ENCODE data around the gene ACVR1.
A peak's percentile ranks its signal among the peaks of the same experiment; 100 is the strongest.
"Not testable (repeated sequence)": the region's sequence is repeated elsewhere in the genome, so short reads cannot be mapped to it uniquely, and the experiment has no call there.

Gene ACVR1

DNA sequence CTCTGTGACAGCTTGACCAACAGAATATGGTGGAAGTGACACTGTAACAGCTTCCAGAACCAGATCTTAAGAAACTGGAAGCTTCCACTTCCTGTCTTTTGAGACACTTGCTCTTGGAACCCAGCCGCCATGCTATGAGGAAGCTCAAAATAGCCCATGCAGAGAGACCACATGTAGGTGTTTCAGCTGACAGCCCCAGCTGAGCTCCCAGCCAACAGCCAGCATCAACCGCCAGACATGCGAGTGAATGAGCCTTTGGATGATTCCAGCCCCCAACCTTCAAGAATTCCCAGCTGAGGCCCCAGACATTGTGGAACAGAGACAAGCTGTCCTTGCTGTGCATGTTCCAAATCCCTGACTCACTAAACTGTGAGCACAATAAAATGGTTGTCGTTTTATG is 27.9 kb downstream of the ACVR1 start:
- no peak for DNase-seq

DNA sequence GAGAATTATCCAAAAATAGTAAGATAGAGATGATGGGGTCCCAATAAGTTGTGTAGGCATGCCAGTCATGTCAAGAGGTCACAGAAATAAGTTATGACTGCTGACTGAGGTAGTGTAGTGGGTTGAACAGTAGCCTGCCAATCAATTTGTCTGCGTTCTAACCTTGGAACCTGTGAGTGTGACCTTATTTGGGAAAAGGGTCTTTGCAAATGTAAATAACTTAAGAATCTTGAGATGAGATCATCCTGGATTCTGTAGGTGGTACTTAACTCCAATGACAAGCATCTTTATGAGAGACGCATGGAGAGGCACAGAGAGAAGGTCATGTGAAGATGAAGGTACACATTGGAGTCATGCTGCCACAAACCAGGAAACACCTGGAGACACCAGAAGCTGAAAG is 31.0 kb downstream of the ACVR1 start:
- DNase-seq = no peak

GRCh38 chr2:157843935-157844334 is 32.2 kb downstream of the ACVR1 start:
- no peak for DNase-seq

- no peak for DNase-seq
Measured at GRCh38 chr2:157843081-157843480, 33.0 kb downstream of the ACVR1 start.

DNA sequence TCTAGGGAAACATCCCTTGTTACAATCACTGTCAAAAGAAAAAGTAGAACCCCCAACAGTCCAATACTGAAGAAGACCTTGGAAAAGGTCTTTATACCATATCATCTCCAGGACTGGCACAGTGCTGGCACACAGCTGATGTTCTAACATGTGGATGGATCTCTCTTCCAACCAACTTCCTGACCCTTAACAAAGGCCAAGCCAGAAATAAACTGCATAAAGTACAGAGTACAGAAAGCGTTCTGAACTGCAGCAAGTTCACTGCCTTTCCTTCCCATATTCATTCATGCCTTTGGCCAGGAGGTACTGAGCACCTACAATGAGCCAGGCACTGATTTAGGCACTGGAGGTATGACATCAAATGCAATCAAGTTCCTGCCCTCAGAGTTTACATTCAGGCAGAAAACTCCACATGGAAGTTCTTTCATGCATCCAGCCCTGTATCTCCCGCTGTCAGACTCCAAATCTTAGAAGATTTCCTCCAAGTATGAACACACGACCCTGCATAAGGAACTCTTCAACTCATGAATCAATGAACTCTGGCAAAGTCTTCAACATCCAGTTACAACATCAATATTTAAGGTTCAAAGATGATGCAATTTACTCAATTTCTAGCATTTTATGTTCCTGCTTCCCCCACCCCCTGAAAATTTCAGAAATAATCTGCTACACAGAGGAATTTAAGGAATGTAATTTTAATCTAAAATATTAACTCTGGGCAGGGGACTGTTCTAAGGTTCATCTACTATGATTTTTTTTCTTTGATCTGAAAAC is 33.8 kb downstream of the ACVR1 start:
- no peak for DNase-seq

GRCh38 chr2:157841485-157841884 is 34.6 kb downstream of the ACVR1 start:
- no peak for DNase-seq

- DNase-seq = no peak
Measured at GRCh38 chr2:157840568-157841156, 35.5 kb downstream of the ACVR1 start.

DNA sequence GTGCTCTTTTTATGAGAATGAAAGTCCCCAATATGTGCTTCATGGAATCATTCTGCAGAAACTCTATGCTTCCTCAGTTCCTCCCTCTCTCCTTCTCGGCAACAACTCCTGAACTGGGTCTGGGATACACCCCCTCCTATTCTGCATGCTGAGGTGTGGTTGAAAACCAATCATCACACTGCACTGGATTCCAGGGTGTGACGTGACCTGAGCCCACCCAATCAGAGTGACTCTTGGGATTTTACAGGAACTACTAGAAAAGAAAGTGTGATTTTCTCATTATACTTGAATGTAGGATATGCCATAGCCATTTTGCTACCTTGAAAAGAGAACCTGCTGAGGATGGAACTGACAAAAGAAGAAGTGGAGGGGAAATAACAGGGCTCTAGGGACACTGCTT is 36.3 kb downstream of the ACVR1 start:
- no peak for DNase-seq

GRCh38 chr2:157839162-157839801 is 36.8 kb downstream of the ACVR1 start:
- DNase-seq = no peak

- DNase-seq = peak; percentile 53
Measured at GRCh38 chr2:157838442-157839161, 37.5 kb downstream of the ACVR1 start.

DNA sequence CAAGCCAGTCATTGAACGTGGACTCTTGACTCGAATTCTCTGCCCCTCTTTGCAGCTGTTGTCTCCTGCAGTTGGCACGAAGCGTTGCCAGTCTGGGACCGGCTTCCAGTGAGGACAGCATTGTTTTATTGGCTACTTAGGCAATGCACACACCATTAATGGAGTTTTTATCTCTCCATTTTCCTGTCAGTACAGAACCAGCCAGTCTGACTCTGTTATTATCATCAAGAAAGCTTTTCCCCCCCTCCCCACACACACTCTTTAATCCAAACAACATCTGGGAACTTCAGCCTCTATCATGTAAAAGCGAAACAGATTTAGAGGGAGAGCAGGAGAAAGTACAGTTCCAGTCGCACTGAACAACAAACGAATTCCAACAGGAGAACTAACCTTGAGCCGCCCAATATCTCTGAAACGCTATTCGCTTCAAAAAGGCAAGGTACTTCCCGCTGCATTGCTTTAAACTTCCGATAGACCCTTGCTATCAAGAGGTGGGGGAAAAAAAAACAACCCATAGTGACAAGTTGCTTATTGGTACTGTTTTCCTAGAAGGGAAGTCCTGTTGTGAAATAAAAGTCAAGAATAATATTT is 38.2 kb downstream of the ACVR1 start:
- DNase-seq = no peak

- DNase-seq = no peak
Measured at GRCh38 chr2:157836531-157836930, 39.6 kb downstream of the ACVR1 start.

- no peak for DNase-seq
Measured at GRCh38 chr2:157835425-157835824, 40.7 kb downstream of the ACVR1 start.

- DNase-seq = no peak
Measured at GRCh38 chr2:157835006-157835405, 41.1 kb downstream of the ACVR1 start.

GRCh38 chr2:157833721-157834120 is 42.4 kb downstream of the ACVR1 start:
- DNase-seq = no peak

DNA sequence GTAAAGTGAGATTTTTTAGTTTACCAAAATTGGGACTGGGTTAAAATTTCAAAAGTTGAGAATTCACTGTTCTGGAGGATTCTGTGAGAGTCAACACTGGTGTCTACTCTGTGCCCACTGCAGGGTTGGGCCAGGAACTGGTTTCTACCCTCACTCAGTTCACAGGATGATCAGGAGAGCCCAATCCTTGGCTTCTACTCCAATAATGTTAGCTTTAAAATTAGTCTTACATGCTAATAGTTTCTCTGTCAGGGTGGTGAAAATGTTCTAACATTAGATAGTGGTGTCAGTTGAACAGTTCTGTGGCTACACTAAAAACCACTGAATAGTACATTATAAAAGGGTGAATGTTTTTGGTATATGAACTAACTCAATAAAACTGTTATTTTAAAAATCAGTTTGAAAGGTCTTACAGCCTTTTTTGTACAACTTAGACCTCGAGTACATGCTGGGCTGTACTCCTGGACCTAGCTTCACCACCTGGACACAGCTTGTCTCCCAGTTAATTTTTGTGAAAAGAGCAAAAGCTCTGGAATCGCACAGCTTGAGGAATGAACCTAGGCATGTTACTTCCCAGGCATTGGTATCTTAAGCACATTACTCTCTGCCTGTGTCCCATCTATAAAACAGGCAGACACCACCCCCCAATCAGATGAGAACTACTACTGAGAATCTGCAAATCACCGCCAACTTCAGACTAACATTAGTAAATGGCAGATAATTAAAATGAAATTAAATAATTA is 44.4 kb downstream of the ACVR1 start:
- no peak for DNase-seq

GRCh38 chr2:157830696-157831570 is 45.2 kb downstream of the ACVR1 start:
- DNase-seq = peak; percentile 20

DNA sequence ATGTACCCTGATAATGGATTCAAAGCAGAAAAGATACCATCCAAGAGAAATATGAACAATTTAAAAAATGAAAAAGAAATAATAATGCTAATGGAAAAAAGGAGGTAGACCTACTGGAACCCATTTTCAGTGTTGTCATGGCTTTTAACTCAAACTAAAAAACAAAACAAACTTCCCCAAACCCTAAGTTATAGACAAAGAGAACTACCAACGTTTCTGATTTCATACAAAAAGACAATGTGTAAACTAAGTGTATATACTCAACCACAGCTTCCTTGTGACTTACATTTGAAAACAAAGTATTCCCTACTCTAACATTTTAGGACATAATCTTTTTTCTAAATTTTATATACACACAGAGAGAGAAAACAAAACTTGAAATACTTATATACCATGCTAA is 45.9 kb downstream of the ACVR1 start:
- DNase-seq = no peak

GRCh38 chr2:157827377-157827776 is 48.8 kb downstream of the ACVR1 start:
- no peak for DNase-seq

DNA sequence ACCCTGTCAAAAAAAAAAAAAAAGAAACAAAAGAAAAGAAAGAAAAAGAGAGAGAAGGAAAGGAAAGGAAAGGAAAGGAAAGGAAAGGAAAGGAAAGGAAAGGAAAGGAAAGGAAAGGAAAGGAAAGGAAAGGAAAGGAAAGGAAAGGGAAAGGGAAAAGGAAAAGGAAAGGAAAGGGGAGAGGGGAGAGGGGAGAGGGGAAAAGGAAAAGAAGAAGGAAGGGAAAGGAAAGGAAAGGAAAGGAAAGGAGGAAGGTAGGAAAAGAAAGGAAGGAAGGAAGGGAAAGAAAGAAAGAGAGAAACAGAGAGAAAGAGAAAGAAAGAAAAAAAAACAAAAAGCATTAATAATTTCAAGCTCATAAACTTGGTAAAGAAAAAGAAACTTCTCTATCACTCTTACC is 49.5 kb downstream of the ACVR1 start:
- DNase-seq = not testable (repeated sequence)

- no peak for DNase-seq
Measured at GRCh38 chr2:157825885-157826284, 50.2 kb downstream of the ACVR1 start.
